GM21526 (cell line): Measurements from ENCODE around the gene GABRP.

Source experiments
- ATAC-seq: cut with Tn5 transposase; IDR thresholded peaks from one replicate; pipeline ENCODE4 v1.9.1; 2021; ENCODE audit warnings: moderate library complexity; ENCODE audit not compliant: unreplicated experiment, low FRiP score

Gene GABRP

GRCh38 chr5:170783498-170784247 is at the start of gene GABRP:
GABRP (plus strand) TSS chr5:170783725; CDS start chr5:170788616, 4,891 bp downstream.
- no peak for ATAC-seq

- ATAC-seq = no peak
These were observed 46.6 kb upstream of the GABRP start for GRCh38 chr5:170736966-170737365.

GRCh38 chr5:170737591-170737990 is 45.9 kb upstream of the GABRP start:
- no peak for ATAC-seq

- no peak for ATAC-seq
These were observed 44.7 kb upstream of the GABRP start for GRCh38 chr5:170738840-170739239.

- ATAC-seq = no peak
These were observed 44.1 kb upstream of the GABRP start for GRCh38 chr5:170739446-170739845.

- ATAC-seq = no peak
These were observed 42.8 kb upstream of the GABRP start for GRCh38 chr5:170740551-170741205.

GRCh38 chr5:170741801-170742200 is 41.7 kb upstream of the GABRP start:
- ATAC-seq = no peak

- ATAC-seq = no peak
These were observed 39.7 kb upstream of the GABRP start for GRCh38 chr5:170743876-170744212.

GRCh38 chr5:170745481-170746071 is 37.9 kb upstream of the GABRP start:
- no peak for ATAC-seq

- no peak for ATAC-seq
These were observed 37.2 kb upstream of the GABRP start for GRCh38 chr5:170746075-170746960.

- ATAC-seq = no peak
These were observed 36.6 kb upstream of the GABRP start for GRCh38 chr5:170746961-170747340.

- no peak for ATAC-seq
These were observed 36.2 kb upstream of the GABRP start for GRCh38 chr5:170747357-170747756.

- no peak for ATAC-seq
These were observed 35.7 kb upstream of the GABRP start for GRCh38 chr5:170747851-170748250.

- no peak for ATAC-seq
These were observed 34.5 kb upstream of the GABRP start for GRCh38 chr5:170748951-170749471.

- no peak for ATAC-seq
These were observed 33.6 kb upstream of the GABRP start for GRCh38 chr5:170749911-170750431.

- no peak for ATAC-seq
These were observed 32.7 kb upstream of the GABRP start for GRCh38 chr5:170750791-170751190.

- no peak for ATAC-seq
These were observed 31.9 kb upstream of the GABRP start for GRCh38 chr5:170751631-170752030.

GRCh38 chr5:170752257-170753215 is 31.0 kb upstream of the GABRP start:
- ATAC-seq = no peak

- ATAC-seq = no peak
These were observed 30.2 kb upstream of the GABRP start for GRCh38 chr5:170753311-170753710.
